Spinal cord (tissue), 10 donors: Measurements from ENCODE around the gene MAP3K15. TPM values are rescaled to one million over a fixed set of nuclear protein-coding genes. Genes with fewer than 3 reads are reported as not detected.
"Not testable (repeated sequence)": the region's sequence is repeated elsewhere in the genome, so short reads cannot be mapped to it uniquely, and the experiment has no call there.

Source experiments
- DNase-seq, 6 donors: peaks; one replicate each; pipeline versions ENCODE4 v3.0.0 to v3.0.0-alpha.2; 2013 to 2015; ENCODE audit warnings: low spot score in 6 of 6, low read depth in 4 of 6
- H3K27ac ChIP-seq: one replicate; pipeline ENCODE4 v1.5.1; 2013; ENCODE audit warnings: low read depth, low read length, control low read depth
- H3K27me3 ChIP-seq: one replicate; pipeline ENCODE4 v1.6.1; 2013; ENCODE audit warnings: low read length; ENCODE audit not compliant: control insufficient read depth, insufficient read depth
- H3K36me3 ChIP-seq: one replicate; pipeline ENCODE4 v1.6.1; 2013; ENCODE audit warnings: low read length; ENCODE audit not compliant: control insufficient read depth, insufficient read depth
- H3K4me1 ChIP-seq: one replicate; pipeline ENCODE4 v1.6.1; 2013; ENCODE audit warnings: low read length; ENCODE audit not compliant: control insufficient read depth, insufficient read depth
- H3K4me3 ChIP-seq: one replicate; pipeline ENCODE4 v1.5.1; 2013; ENCODE audit warnings: low read depth, low read length, control low read depth
- H3K9me3 ChIP-seq: one replicate; pipeline ENCODE4 v1.6.1; 2013; ENCODE audit warnings: low read length; ENCODE audit not compliant: control insufficient read depth, insufficient read depth
- WGBS: methylation state at CpG from one replicate; pipeline ENCODE4 v1.1.5; 2013; ENCODE audit warnings: missing lambda C conversion rate; ENCODE audit not compliant: insufficient coverage; 5-methylcytosine and 5-hydroxymethylcytosine counted together
- polyA plus RNA-seq, 2 donors: library from polyadenylated mRNA; unstranded; fragments of 120-200 nt; gene quantifications; one replicate each; pipeline ENCODE4 v1.2.1, GENCODE V29; 2013; ENCODE audit not compliant: insufficient read length in 2 of 2
- total RNA-seq, 2 donors: library from RNA; depleted of rRNA in 1 of 2; stranded (reverse); fragments of 120-200 nt in 1 of 2; fragments of >200 nt in 1 of 2; gene quantifications; one replicate each; pipeline versions ENCODE4 v1.2.3 to v1.2.4, GENCODE V29; 2013 to 2014
- donor health status: healthy.

MAP3K15 gene
- total and polyA plus RNA-seq, 4 donors: 0.55 to 1.0 (median 0.63) TPM

DNA sequence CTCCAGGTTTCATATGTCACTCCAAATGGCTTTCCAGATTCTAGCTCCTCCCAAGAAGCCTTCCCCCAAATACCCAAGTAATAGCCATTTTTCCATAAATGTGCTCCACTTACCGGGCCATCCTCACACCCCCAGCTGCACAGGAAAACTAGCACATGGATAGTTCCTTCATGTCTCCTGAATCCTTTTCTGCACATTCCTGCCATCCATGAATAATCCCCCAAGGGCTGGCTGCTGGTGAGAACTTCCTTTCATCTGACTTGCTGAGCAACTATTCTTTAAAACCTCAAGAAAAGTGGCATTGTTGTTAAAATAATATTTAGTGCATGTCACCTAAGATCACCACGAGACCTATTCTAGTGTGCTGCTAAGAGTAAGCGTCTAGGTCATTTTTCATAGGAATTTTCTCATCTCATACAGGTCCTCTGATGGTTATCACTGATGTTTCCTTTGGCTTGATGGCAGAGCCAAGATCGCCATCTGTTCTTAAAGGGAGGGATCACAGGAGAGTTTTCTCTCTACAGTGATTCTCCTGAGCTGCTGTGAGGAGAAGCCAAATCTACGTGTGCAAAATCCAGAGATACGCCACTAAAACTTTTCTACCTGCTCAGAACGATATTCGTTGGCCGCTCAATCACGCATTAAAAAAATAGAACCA lies 71.3 kb downstream of the MAP3K15 start:
- DNase-seq: peak in 1 of 6 donors; percentile 7
- no peak overlapping the region for H3K4me3 ChIP-seq
- 66% methylated on average over 5 of the region's 10 CpGs for WGBS
- H3K9me3 ChIP-seq: no peaks in the 10 kb centered on the region
- H3K4me1 ChIP-seq: no peaks in the 10 kb centered on the region
- no peak overlapping the region for H3K27ac ChIP-seq
- no peaks in the 10 kb centered on the region for H3K27me3 ChIP-seq
- no peaks in the 10 kb centered on the region for H3K36me3 ChIP-seq

DNA sequence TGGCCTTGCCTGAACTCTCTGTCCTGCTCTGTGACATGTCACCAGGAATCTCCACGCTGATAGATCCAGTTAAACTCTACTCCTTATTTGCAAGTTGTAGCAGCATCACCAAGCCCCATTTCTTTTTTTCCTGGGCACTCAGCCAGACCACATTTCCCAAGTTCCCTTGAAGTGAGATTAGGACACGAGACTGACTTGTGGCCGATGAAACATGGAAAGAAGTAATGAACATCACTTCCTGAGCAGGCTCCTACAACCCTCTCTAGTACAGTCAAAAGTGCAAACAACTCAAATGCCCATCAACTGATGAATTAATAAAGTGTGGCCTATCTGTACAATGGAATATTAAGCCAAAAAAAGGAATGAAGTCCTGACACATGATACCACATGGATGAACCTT lies 74.6 kb downstream of the MAP3K15 start:
- Histone ChIP-seq H3K9me3 (no peaks in the 10 kb centered on the region), H3K27ac (no peak overlapping the region), H3K4me3 (no peak overlapping the region), H3K27me3 (no peaks in the 10 kb centered on the region), H3K36me3 (no peaks in the 10 kb centered on the region), H3K4me1 (no peaks in the 10 kb centered on the region)
- no CpG with 5 or more reads among the region's 3 CpGs for WGBS
- DNase-seq: no peak

DNA sequence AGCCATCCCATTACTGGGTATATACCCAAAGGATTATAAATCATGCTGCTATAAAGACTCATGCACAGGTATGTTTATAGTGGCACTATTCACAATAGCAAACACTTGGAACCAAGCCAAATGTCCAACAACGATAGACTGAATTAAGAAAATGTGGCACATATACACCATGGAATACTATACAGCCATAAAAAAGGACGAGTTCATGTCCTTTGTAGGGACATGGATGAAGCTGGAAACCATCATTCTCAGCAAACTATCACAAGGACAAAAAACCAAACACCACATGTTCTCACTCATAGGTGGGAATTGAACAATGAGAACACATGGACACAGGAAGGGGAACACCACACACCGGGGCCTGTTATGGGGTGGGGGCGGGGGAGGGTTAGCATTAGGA lies 92.6 kb downstream of the MAP3K15 start:
- WGBS: no CpG with 5 or more reads among the region's 4 CpGs
- H3K36me3 ChIP-seq, DNase-seq, H3K4me3 ChIP-seq, H3K27me3 ChIP-seq, H3K4me1 ChIP-seq, H3K27ac ChIP-seq, H3K9me3 ChIP-seq: not testable (repeated sequence)

DNA sequence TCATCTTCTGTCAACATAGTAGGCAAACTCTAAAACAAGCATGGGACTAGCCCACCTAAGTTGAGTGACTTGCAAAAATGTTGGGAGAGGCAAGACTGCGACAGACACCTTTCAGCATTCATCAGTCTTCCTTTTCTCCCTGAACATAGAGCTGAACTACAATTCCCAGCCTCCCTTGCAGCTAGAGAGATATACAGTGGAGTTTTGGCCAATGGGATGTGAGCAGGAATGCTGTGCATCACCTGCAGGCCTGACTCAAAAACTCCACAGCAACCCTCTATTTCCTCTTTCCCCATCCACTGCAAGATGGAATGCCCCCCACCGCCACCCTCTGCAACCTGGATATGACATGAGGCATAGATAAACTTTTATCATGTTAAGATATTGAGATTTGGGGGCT lies 105.0 kb downstream of the MAP3K15 start:
- H3K4me3 ChIP-seq: no peak overlapping the region
- H3K27me3 ChIP-seq: no peaks in the 10 kb centered on the region
- no peak overlapping the region for H3K27ac ChIP-seq
- H3K36me3 ChIP-seq: no peaks in the 10 kb centered on the region
- no peak for DNase-seq
- no CpG with 5 or more reads among the region's 2 CpGs for WGBS
- H3K4me1 ChIP-seq: no peaks in the 10 kb centered on the region
- H3K9me3 ChIP-seq: no peaks in the 10 kb centered on the region

DNA sequence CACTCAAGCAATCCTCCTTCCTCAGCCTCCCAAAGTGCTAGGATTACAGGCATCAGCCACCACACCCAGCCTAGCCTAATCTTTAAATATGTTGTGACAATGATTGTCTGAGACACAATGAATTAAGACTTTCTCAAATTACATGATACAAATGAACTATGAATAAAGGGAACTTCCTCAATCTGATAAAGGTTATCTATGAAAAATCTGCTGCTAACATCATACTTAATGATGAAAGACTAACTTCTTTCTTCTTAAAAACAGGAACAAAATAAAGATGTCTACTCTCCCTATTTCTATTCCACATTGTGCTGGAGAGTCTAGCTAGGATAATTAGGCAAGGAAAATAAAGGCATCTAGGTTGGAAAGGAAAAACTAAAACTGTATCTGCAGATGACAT lies 111.6 kb downstream of the MAP3K15 start:
- no peaks in the 10 kb centered on the region for H3K4me1 ChIP-seq
- H3K27ac ChIP-seq: no peak overlapping the region
- DNase-seq: no peak
- no peaks in the 10 kb centered on the region for H3K36me3 ChIP-seq
- H3K4me3 ChIP-seq: no peak overlapping the region
- H3K27me3 ChIP-seq: no peaks in the 10 kb centered on the region
- H3K9me3 ChIP-seq: no peaks in the 10 kb centered on the region

DNA sequence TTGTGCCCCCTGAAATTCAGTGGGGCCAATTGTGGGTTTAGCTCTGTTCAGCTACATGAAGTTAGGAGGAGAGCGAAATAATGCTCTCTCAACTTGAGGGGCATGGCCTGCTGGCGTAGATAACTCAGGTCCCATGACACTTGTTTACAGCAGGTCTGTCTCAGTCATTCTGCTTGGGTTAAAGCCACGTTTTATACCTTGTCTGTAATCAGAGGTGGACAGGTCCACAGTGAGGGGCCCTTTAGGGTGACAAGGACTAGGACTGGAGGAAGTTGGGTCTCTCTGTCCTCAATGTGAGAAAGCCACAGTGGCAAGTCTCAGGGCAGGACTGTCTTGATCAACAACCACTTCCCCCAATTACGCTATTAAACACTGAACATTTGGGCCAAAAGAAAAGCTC lies 122.6 kb downstream of the MAP3K15 start:
- H3K36me3 ChIP-seq: no peaks in the 10 kb centered on the region
- DNase-seq: no peak
- no peaks in the 10 kb centered on the region for H3K9me3 ChIP-seq
- no peak overlapping the region for H3K27ac ChIP-seq
- H3K4me3 ChIP-seq: no peak overlapping the region
- WGBS: 74% methylated on average over 4 of the region's 4 CpGs
- no peaks in the 10 kb centered on the region for H3K27me3 ChIP-seq
- no peaks in the 10 kb centered on the region for H3K4me1 ChIP-seq

DNA sequence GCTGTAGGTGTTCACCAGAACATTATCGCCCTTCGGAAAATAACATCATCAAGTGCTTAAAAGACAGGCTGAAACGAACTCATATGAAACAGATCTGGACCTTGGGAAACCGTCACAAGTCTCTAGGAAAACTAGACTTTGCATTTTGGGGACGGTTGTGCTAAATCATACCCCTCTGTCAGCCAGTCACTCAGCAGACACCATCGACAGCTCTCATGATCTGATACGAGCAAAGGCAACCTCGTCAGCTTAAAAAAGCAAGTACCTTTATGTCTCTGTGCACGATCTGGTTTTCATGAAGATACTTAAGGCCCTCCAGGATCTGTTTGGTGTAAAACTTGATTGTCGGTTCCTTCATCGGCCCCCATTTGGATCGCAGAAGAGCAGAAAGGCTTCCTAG lies 123.2 kb downstream of the MAP3K15 start:
- WGBS: 86% methylated on average over 5 of the region's 12 CpGs

DNA sequence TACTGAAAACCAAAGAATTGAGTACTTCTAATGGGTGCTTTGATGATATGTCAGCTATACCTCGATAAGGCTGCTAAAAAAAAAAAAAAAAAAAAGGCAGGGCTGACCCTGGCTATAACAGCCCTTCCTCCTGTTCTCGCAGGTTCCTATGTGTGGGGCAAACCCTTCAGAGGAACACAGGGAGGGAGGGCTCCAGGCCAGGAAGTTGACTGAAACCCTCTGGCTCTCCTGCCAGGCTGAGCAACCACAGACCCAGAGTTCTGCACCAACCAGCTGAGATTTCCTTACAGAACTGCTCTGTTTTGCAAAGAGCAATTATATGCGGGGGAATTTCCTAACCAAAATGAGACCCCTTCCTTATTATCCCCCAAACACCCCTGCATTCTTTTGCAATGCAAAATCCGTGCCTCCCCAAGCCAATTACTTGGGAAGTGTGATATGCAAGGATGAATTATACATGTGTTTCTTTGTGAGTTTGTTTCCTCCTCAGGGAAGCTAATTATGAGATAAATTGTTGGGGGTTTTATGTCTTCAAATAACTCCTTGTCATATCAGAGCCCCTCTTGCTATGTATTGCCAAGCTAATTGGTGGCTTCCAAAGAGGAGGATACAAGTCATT lies 126.0 kb downstream of the MAP3K15 start:
- Histone ChIP-seq H3K27me3 (no peaks in the 10 kb centered on the region), H3K27ac (no peak overlapping the region), H3K4me1 (no peaks in the 10 kb centered on the region), H3K9me3 (no peaks in the 10 kb centered on the region), H3K4me3 (no peak overlapping the region), H3K36me3 (no peaks in the 10 kb centered on the region)
- 40% methylated on average over 1 of the region's 4 CpGs for WGBS
- DNase-seq: peak in 2 of 6 donors; percentile 46 to 84

More for the DNA sequence above, 123.2 kb downstream of the MAP3K15 start:
- Histone ChIP-seq H3K36me3 (no peaks in the 10 kb centered on the region), H3K9me3 (no peaks in the 10 kb centered on the region), H3K27me3 (no peaks in the 10 kb centered on the region), H3K4me3 (no peak overlapping the region), H3K4me1 (no peaks in the 10 kb centered on the region), H3K27ac (no peak overlapping the region)
- no peak for DNase-seq

DNA sequence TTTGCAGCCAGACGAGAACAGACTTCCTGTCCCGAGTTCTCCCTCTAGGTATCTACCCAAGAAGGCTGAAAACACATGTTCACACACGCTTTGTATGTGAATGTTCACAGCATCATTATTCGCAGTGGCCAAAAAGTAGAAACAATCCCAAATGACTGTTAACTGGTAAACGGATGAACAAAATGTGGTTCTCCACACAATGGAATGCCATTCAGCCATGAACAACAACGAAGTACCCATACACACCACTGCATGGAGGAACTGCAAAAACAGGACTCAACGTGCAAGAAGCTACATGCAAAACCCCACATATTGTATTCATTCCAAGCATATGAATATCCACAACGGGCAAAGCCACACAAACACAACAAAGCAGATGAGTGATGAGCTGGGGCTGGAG lies 126.6 kb downstream of the MAP3K15 start:
- H3K4me3 ChIP-seq: no peak overlapping the region
- H3K4me1 ChIP-seq: no peaks in the 10 kb centered on the region
- WGBS: 86% methylated on average over 5 of the region's 8 CpGs
- H3K36me3 ChIP-seq: no peaks in the 10 kb centered on the region
- H3K27ac ChIP-seq: no peak overlapping the region
- no peaks in the 10 kb centered on the region for H3K9me3 ChIP-seq
- no peak for DNase-seq
- no peaks in the 10 kb centered on the region for H3K27me3 ChIP-seq

DNA sequence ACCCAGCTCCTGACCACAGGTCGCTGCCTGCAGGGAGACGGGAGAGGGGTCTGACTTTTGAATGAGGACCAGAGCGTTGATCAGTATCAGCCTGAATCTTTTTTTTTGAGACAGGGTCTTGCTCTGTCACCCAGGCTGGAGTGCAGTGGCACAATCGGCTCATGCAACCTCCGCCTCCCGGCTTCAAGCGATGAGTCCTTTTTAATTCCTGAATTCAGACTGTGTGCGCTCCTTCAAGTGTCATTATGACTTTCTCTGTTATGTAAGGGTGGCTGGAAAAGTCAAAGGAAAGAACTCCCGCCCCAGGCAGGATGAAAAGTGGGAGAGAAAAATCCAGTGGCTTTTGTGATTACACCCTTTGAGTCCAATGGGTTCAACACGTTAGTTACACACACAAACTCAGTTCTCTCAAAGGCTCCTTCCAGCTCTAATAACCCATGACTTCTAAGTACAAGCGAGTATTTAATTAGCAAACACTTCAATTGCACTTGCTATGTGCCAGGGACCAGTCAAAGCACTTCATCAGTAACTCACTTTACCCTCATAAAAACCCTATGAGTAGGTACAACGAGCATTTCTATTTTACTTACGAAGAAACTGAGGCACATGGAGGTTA lies 127.1 kb downstream of the MAP3K15 start:
- H3K9me3 ChIP-seq: no peaks in the 10 kb centered on the region
- 64% methylated on average over 11 of the region's 13 CpGs for WGBS
- no peak overlapping the region for H3K4me3 ChIP-seq
- H3K27me3 ChIP-seq: no peaks in the 10 kb centered on the region
- no peak for DNase-seq
- H3K27ac ChIP-seq: no peak overlapping the region
- no peaks in the 10 kb centered on the region for H3K4me1 ChIP-seq
- H3K36me3 ChIP-seq: no peaks in the 10 kb centered on the region
